ENCODE data around the gene ASGR1.

DNA sequence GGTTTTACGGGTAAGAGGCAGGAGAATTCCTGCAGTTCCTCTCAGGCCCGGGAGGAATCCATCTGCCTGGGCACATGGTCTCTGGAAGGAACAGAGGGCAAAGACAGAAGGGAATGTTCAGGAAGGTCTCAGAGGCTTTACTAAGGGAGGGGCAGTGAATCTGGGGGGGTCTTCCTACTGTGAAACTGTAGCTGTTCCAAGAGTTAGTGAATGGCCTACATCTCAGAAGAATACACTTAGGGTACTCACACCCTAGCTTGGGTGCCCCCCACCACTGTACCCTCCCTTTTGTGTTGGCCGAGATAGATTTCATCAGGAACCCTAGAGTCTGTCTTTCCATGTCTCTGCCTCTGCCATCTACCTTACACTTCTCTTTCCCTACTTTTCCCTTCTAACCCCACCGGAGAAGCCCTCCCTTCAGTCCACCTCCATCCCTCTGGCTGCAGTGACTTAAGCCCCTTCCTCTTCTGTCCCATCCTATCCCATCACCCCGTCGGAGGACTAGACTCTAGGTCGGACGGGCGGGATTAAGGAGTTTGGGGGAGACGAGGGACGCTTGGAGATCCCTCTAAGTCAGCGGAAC lies 40.1 kb upstream of the ASGR1 start:
- TF ChIP-seq, protein P1, sequence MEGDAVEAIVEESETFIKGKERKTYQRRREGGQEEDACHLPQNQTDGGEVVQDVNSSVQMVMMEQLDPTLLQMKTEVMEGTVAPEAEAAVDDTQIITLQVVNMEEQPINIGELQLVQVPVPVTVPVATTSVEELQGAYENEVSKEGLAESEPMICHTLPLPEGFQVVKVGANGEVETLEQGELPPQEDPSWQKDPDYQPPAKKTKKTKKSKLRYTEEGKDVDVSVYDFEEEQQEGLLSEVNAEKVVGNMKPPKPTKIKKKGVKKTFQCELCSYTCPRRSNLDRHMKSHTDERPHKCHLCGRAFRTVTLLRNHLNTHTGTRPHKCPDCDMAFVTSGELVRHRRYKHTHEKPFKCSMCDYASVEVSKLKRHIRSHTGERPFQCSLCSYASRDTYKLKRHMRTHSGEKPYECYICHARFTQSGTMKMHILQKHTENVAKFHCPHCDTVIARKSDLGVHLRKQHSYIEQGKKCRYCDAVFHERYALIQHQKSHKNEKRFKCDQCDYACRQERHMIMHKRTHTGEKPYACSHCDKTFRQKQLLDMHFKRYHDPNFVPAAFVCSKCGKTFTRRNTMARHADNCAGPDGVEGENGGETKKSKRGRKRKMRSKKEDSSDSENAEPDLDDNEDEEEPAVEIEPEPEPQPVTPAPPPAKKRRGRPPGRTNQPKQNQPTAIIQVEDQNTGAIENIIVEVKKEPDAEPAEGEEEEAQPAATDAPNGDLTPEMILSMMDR (IDR thresholded peaks at IDR 0.05): no peak
- no peak for TF ChIP-seq EZH2 (IDR thresholded peaks at IDR 0.05; ENCODE audit: borderline replicate concordance, insufficient read depth, low read depth, low read length, poor library complexity, severe bottlenecking)
